Upper lobe of right lung (tissue), 1 donor: ENCODE data around the gene COL13A1. TPM values are rescaled to one million over a fixed set of nuclear protein-coding genes. Genes with fewer than 3 reads are reported as not detected.

Source experiments
- ATAC-seq: fragments of 200-7000 bp; cut with Tn5 transposase; one replicate; pipeline ENCODE4 v1.9.1; 2020; ENCODE audit warnings: mild to moderate bottlenecking, moderate library complexity
- DNase-seq: peaks from one replicate; pipeline ENCODE4 v3.0.0-alpha.2; 2020
- H3K27ac ChIP-seq: fragments of 200-600 bp; one replicate; pipeline ENCODE4 v1.8.0; 2022
- H3K27me3 ChIP-seq: fragments of 200-600 bp; one replicate; pipeline ENCODE4 v1.8.0; 2022; ENCODE audit warnings: mild to moderate bottlenecking
- H3K36me3 ChIP-seq: fragments of 200-600 bp; one replicate; pipeline ENCODE4 v1.8.0; 2022
- H3K4me1 ChIP-seq: fragments of 200-600 bp; one replicate; pipeline ENCODE4 v1.8.0; 2022
- H3K4me3 ChIP-seq: fragments of 200-600 bp; one replicate; pipeline ENCODE4 v1.8.0; 2022; ENCODE audit warnings: mild to moderate bottlenecking
- H3K9me3 ChIP-seq: fragments of 200-600 bp; one replicate; pipeline ENCODE4 v1.8.0; 2022
- CTCF ChIP-seq: fragments of 200-600 bp; IDR thresholded peaks from one replicate; pipeline ENCODE4 v1.8.0; 2022; ENCODE audit warnings: antibody characterized with exemption
- intact Hi-C: fragments of 100-400 bp; cut with DNase I; formaldehyde crosslinking; loops from one replicate; pipeline ENCODE4 v1.11.0; 2022
- total RNA-seq: library from RNA; stranded (reverse); fragmentation: NEBNext Ultra II Directional; extraction: Animal tissue kit (Norgen Biotek cat#: 25700); gene quantifications from one replicate; pipeline ENCODE4 v1.2.1, GENCODE V29; 2021
- donor health status: DM: no; HTN: yes; CAD: no; lungs with severe emphysema.

Gene COL13A1
- total RNA-seq, 1 donor from 2014 or later, result 13.5 TPM

GRCh38 chr10:69996611-69997010, 194.9 kb downstream of the COL13A1 start:
- H3K4me1 ChIP-seq, result no peaks in the 10 kb centered on the region
- ATAC-seq (no peak), DNase-seq (no peak)
- intact Hi-C loops, result no loop called here
- TF ChIP-seq CTCF, result no peak
- no peaks in the 10 kb centered on the region for H3K27me3 ChIP-seq
- no peak overlapping the region for H3K4me3 ChIP-seq
- no peaks in the 10 kb centered on the region for H3K36me3 ChIP-seq
- no peaks in the 10 kb centered on the region for H3K9me3 ChIP-seq
- no peak overlapping the region for H3K27ac ChIP-seq

GRCh38 chr10:70000262-70000661, 198.6 kb downstream of the COL13A1 start:
- TF ChIP-seq CTCF, result no peak
- no peak for ATAC-seq

GRCh38 chr10:70007116-70007820, 205.6 kb downstream of the COL13A1 start:
- no peak overlapping the region for H3K4me3 ChIP-seq
- H3K9me3 ChIP-seq, result no peaks in the 10 kb centered on the region
- peaks cover 10% of the 10 kb centered on the region for H3K27me3 ChIP-seq
- DNase-seq (no peak), ATAC-seq (no peak)
- no peak for TF ChIP-seq CTCF
- no peaks in the 10 kb centered on the region for H3K36me3 ChIP-seq
- no peak overlapping the region for H3K27ac ChIP-seq
- no peaks in the 10 kb centered on the region for H3K4me1 ChIP-seq
- intact Hi-C loops, result no loop called here

More at GRCh38 chr10:70000262-70000661, 198.6 kb downstream of the COL13A1 start:
- no peaks in the 10 kb centered on the region for H3K36me3 ChIP-seq
- H3K27ac ChIP-seq, result no peak overlapping the region
- DNase-seq, result no peak
- peaks cover under 1% of the 10 kb centered on the region for H3K27me3 ChIP-seq
- H3K4me3 ChIP-seq, result no peak overlapping the region
- no peaks in the 10 kb centered on the region for H3K9me3 ChIP-seq
- intact Hi-C loops, result no loop called here
- H3K4me1 ChIP-seq, result no peaks in the 10 kb centered on the region

Other genes starting within 250 kb of the COL13A1 start
- not detected for gene NEUROG3, start 228.5 kb upstream of the COL13A1 start, total RNA-seq
- 5.2 TPM for gene FAM241B, start 171.7 kb upstream of the COL13A1 start, total RNA-seq